Suprapubic skin (tissue), 3 donors: Measurements from ENCODE around the gene NT5DC3.

Experiments used
- EP300 ChIP-seq: sonication (generic); formaldehyde crosslinking; IDR thresholded peaks from one replicate; pipeline ENCODE4 v1.6.1; 2017; ENCODE audit warnings: antibody characterized with exemption
- POLR2A ChIP-seq, 2 donors: fragments of 450-650 bp; IDR thresholded peaks; one replicate each; pipeline ENCODE4 v1.6.1; 2017; ENCODE audit warnings: antibody characterized with exemption in 2 of 2, mild to moderate bottlenecking in 2 of 2, moderate library complexity in 2 of 2
- TF ChIP-seq, protein P1 (sequence below), 2 donors: fragments of 200-600 bp in 1 of 2; fragments of 450-650 bp in 1 of 2; sonication (generic) in 1 of 2; IDR thresholded peaks; one replicate each; pipeline ENCODE4 v1.5.1; 2016 to 2019; ENCODE audit warnings: antibody characterized with exemption in 2 of 2, mild to moderate bottlenecking in 1 of 2, moderate library complexity in 1 of 2

DNA sequence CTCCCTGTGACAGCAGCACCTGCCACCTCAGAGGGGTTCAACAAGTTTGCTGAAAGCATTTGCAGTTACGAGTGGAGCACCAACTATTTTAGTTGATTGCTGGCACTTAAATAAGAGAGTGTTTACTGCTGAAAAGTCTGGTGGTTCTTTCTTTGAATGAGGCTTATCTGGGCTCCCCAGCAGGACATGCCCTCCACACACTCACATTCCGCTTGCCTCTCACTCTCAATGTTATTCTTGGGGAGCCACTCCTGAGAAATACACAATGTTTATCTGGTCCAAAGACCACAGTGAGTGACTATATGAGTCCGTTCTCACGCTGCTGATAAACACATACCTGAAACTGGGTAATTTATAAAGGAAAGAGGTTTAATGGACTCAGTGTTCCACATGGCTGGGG, 31.9 kb downstream of the NT5DC3 start:
- TF ChIP-seq EP300: no peak
- no peak for TF ChIP-seq POLR2A (IDR thresholded peaks at IDR 0.05)
- TF ChIP-seq, protein P1, sequence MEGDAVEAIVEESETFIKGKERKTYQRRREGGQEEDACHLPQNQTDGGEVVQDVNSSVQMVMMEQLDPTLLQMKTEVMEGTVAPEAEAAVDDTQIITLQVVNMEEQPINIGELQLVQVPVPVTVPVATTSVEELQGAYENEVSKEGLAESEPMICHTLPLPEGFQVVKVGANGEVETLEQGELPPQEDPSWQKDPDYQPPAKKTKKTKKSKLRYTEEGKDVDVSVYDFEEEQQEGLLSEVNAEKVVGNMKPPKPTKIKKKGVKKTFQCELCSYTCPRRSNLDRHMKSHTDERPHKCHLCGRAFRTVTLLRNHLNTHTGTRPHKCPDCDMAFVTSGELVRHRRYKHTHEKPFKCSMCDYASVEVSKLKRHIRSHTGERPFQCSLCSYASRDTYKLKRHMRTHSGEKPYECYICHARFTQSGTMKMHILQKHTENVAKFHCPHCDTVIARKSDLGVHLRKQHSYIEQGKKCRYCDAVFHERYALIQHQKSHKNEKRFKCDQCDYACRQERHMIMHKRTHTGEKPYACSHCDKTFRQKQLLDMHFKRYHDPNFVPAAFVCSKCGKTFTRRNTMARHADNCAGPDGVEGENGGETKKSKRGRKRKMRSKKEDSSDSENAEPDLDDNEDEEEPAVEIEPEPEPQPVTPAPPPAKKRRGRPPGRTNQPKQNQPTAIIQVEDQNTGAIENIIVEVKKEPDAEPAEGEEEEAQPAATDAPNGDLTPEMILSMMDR (IDR thresholded peaks at IDR 0.05): no peak
